BLaER1 treated with 17β-estradiol and CSF1 and Interleukin-3, amounts not matched to agents 10 nM and 100 nM (cell line): ENCODE results near the gene TENM3.
A peak's percentile ranks its signal among the peaks of the same experiment; 100 is the strongest.

Experiments
- H3K27ac ChIP-seq, 11 experiments: shearing (Covaris generic); formaldehyde crosslinking; 2 replicates each; pipeline ENCODE4 v1.8.1; 2022
- H3K27me3 ChIP-seq, 11 experiments: shearing (Covaris generic); formaldehyde crosslinking; 2 replicates each; pipeline ENCODE4 v1.8.1; 2022
- H3K36me3 ChIP-seq, 11 experiments: shearing (Covaris generic); formaldehyde crosslinking; 2 replicates each; pipeline ENCODE4 v1.8.1; 2022
- H3K4me1 ChIP-seq, 10 experiments: shearing (Covaris generic); formaldehyde crosslinking; 2 replicates each; pipeline ENCODE4 v1.8.1; 2022
- H3K4me2 ChIP-seq, 11 experiments: shearing (Covaris generic); formaldehyde crosslinking; 2 replicates each; pipeline ENCODE4 v1.8.1; 2022
- H3K4me3 ChIP-seq, 10 experiments: shearing (Covaris generic); formaldehyde crosslinking; 2 replicates each; pipeline ENCODE4 v1.8.1; 2022
- H3K9ac ChIP-seq, 11 experiments: shearing (Covaris generic); formaldehyde crosslinking; 2 replicates each; pipeline ENCODE4 v1.8.1; 2022
- H3K9me3 ChIP-seq, 11 experiments: shearing (Covaris generic); formaldehyde crosslinking; replicated peaks in 1 of 11; 2 replicates each; pipeline ENCODE4 v1.8.1; 2022
- H4K20me1 ChIP-seq, 11 experiments: shearing (Covaris generic); formaldehyde crosslinking; 2 replicates each; pipeline ENCODE4 v1.8.1; 2022
- Cebpa-rat ChIP-seq, 11 experiments: shearing (Covaris generic); IDR thresholded peaks; 2 replicates each; pipeline ENCODE4 v1.8.1; 2022

Gene TENM3

GRCh38 chr4:182519528-182519927 lies 276.3 kb downstream of the TENM3 start:
- Histone ChIP-seq H3K27me3 (no peaks in the 10 kb centered on the region), H4K20me1 (no peaks in the 10 kb centered on the region), H3K4me2 (no peak overlapping the region), H3K9me3 (peaks cover 0 to 14% (median 8%) of the 10 kb centered on the region in 11 experiments; a peak in 9 of 22 replicates), H3K9ac (no peak overlapping the region), H3K4me3 (no peak overlapping the region), H3K27ac (no peak overlapping the region), H3K36me3 (no peaks in the 10 kb centered on the region), H3K4me1 (no peaks in the 10 kb centered on the region)
- peak in 2 of 11 experiments; percentile 21; a peak in 1 of 22 replicates for TF ChIP-seq Cebpa-rat (IDR thresholded peaks at IDR 0.05)

GRCh38 chr4:182521011-182521410 lies 277.8 kb downstream of the TENM3 start:
- no peaks in the 10 kb centered on the region for H3K4me1 ChIP-seq
- no peak overlapping the region for H3K4me2 ChIP-seq
- peaks cover 0 to 20% (median 8%) of the 10 kb centered on the region in 11 experiments; a peak in 9 of 22 replicates for H3K9me3 ChIP-seq
- no peak overlapping the region for H3K9ac ChIP-seq
- no peak overlapping the region for H3K4me3 ChIP-seq
- H3K36me3 ChIP-seq, result no peaks in the 10 kb centered on the region
- H4K20me1 ChIP-seq, result no peaks in the 10 kb centered on the region
- TF ChIP-seq Cebpa-rat (IDR thresholded peaks at IDR 0.05), result no peak
- no peaks in the 10 kb centered on the region for H3K27me3 ChIP-seq
- H3K27ac ChIP-seq, result no peak overlapping the region

GRCh38 chr4:182528819-182529218 lies 285.6 kb downstream of the TENM3 start:
- Histone ChIP-seq H3K4me3 (no peak overlapping the region), H4K20me1 (no peaks in the 10 kb centered on the region), H3K36me3 (no peaks in the 10 kb centered on the region), H3K9me3 (peaks cover 0 to 9% (median 0%) of the 10 kb centered on the region in 11 experiments; a peak in 2 of 22 replicates), H3K27ac (no peak overlapping the region), H3K27me3 (no peaks in the 10 kb centered on the region), H3K9ac (no peak overlapping the region), H3K4me2 (no peak overlapping the region), H3K4me1 (no peaks in the 10 kb centered on the region)
- no peak for TF ChIP-seq Cebpa-rat (IDR thresholded peaks at IDR 0.05)

GRCh38 chr4:182530451-182530850 lies 287.2 kb downstream of the TENM3 start:
- no peak overlapping the region for H3K9ac ChIP-seq
- H4K20me1 ChIP-seq, result no peaks in the 10 kb centered on the region
- H3K27me3 ChIP-seq, result no peaks in the 10 kb centered on the region
- no peak for TF ChIP-seq Cebpa-rat (IDR thresholded peaks at IDR 0.05)
- no peaks in the 10 kb centered on the region for H3K36me3 ChIP-seq
- H3K4me3 ChIP-seq, result no peak overlapping the region
- H3K27ac ChIP-seq, result no peak overlapping the region
- H3K4me2 ChIP-seq, result no peak overlapping the region
- H3K9me3 ChIP-seq, result peaks cover 0 to under 1% (median 0%) of the 10 kb centered on the region in 11 experiments; a peak in 1 of 22 replicates
- no peaks in the 10 kb centered on the region for H3K4me1 ChIP-seq

GRCh38 chr4:182531555-182532162 lies 288.5 kb downstream of the TENM3 start:
- Histone ChIP-seq H4K20me1 (no peaks in the 10 kb centered on the region), H3K4me3 (no peak overlapping the region), H3K9ac (no peak overlapping the region), H3K4me1 (no peaks in the 10 kb centered on the region), H3K27ac (no peak overlapping the region), H3K4me2 (no peak overlapping the region), H3K36me3 (no peaks in the 10 kb centered on the region), H3K9me3 (no peaks in the 10 kb centered on the region), H3K27me3 (no peaks in the 10 kb centered on the region)
- TF ChIP-seq Cebpa-rat (IDR thresholded peaks at IDR 0.05), result no peak

- no peak overlapping the region for H3K9ac ChIP-seq
- no peaks in the 10 kb centered on the region for H3K27me3 ChIP-seq
- no peaks in the 10 kb centered on the region for H3K4me1 ChIP-seq
- no peak overlapping the region for H3K27ac ChIP-seq
- no peak overlapping the region for H3K4me3 ChIP-seq
- TF ChIP-seq Cebpa-rat (IDR thresholded peaks at IDR 0.05), result no peak
- H3K4me2 ChIP-seq, result no peak overlapping the region
- no peaks in the 10 kb centered on the region for H3K36me3 ChIP-seq
- H4K20me1 ChIP-seq, result no peaks in the 10 kb centered on the region
- H3K9me3 ChIP-seq, result no peaks in the 10 kb centered on the region
Measured at GRCh38 chr4:182532441-182532840, 289.2 kb downstream of the TENM3 start.

GRCh38 chr4:182533964-182534363 lies 290.8 kb downstream of the TENM3 start:
- no peaks in the 10 kb centered on the region for H3K27me3 ChIP-seq
- H3K4me2 ChIP-seq, result no peak overlapping the region
- H3K27ac ChIP-seq, result no peak overlapping the region
- H3K9ac ChIP-seq, result no peak overlapping the region
- H3K4me1 ChIP-seq, result no peaks in the 10 kb centered on the region
- no peak overlapping the region for H3K4me3 ChIP-seq
- H3K36me3 ChIP-seq, result no peaks in the 10 kb centered on the region
- H4K20me1 ChIP-seq, result no peaks in the 10 kb centered on the region
- H3K9me3 ChIP-seq, result no peaks in the 10 kb centered on the region
- no peak for TF ChIP-seq Cebpa-rat (IDR thresholded peaks at IDR 0.05)

- no peak overlapping the region for H3K4me3 ChIP-seq
- H3K36me3 ChIP-seq, result no peaks in the 10 kb centered on the region
- H3K9me3 ChIP-seq, result no peaks in the 10 kb centered on the region
- no peak overlapping the region for H3K9ac ChIP-seq
- no peak for TF ChIP-seq Cebpa-rat (IDR thresholded peaks at IDR 0.05)
- H4K20me1 ChIP-seq, result no peaks in the 10 kb centered on the region
- H3K27ac ChIP-seq, result no peak overlapping the region
- H3K4me2 ChIP-seq, result no peak overlapping the region
- no peaks in the 10 kb centered on the region for H3K27me3 ChIP-seq
- no peaks in the 10 kb centered on the region for H3K4me1 ChIP-seq
Measured at GRCh38 chr4:182536221-182536811, 293.1 kb downstream of the TENM3 start.

- Histone ChIP-seq H3K27me3 (no peaks in the 10 kb centered on the region), H3K4me3 (no peak overlapping the region), H3K27ac (no peak overlapping the region), H3K9ac (no peak overlapping the region), H3K4me2 (no peak overlapping the region), H3K36me3 (no peaks in the 10 kb centered on the region), H3K4me1 (no peaks in the 10 kb centered on the region), H3K9me3 (no peaks in the 10 kb centered on the region), H4K20me1 (no peaks in the 10 kb centered on the region; a peak in 1 of 22 replicates)
- TF ChIP-seq Cebpa-rat (IDR thresholded peaks at IDR 0.05), result no peak
Measured at GRCh38 chr4:182537031-182537795, 294.0 kb downstream of the TENM3 start.
